H1 (cell line): ENCODE measurements around the gene DSG2. TPM values are rescaled to one million over a fixed set of nuclear protein-coding genes. Genes with fewer than 3 reads are reported as not detected.

Experiments
- CTCF ChIA-PET: fragments of 300-600 bp; sonication (Branson Sonifier 250); formaldehyde crosslinking; loops from one replicate; lab custom pipeline; 2021; ENCODE audit not compliant: partially characterized antibody; lab: Charles Lee
- POLR2A ChIA-PET: fragments of 300-600 bp; sonication (Branson Sonifier 250); formaldehyde crosslinking; loops from one replicate; lab custom pipeline; 2021; ENCODE audit warnings: inconsistent platforms; ENCODE audit not compliant: partially characterized antibody; lab: Charles Lee
- DNase-seq, 2 experiments: peaks; one replicate each; pipeline versions ENCODE4 v3.0.0 to v3.0.0-alpha.2; 2010 to 2022; ENCODE audit warnings: low spot score in 2 of 2, low read depth in 1 of 2, mixed read lengths in 1 of 2
- FAIRE-seq: peaks from 2 replicates; lab custom pipeline; 2011; peaks lifted over from hg19 to GRCh38; lab: Jason Lieb, UNC
- H2AFZ ChIP-seq: 2 replicates; pipeline ENCODE4 v1.8.1; 2012; ENCODE audit warnings: low read length, inconsistent platforms
- H2AK5ac ChIP-seq: 2 replicates; pipeline ENCODE4 v1.6.1; 2013; ENCODE audit warnings: low read depth, low read length
- H2BK120ac ChIP-seq: replicated peaks from 2 replicates; pipeline ENCODE3; 2013; ENCODE audit warnings: low read depth, low read length, inconsistent platforms
- H2BK12ac ChIP-seq: 2 replicates; pipeline ENCODE4 v1.6.1; 2013; ENCODE audit warnings: low read depth, low read length
- H2BK15ac ChIP-seq: 2 replicates; pipeline ENCODE4 v1.6.1; 2013; ENCODE audit warnings: low read length
- H2BK20ac ChIP-seq: 2 replicates; pipeline ENCODE4 v1.6.1; 2013; ENCODE audit warnings: low read length
- H2BK5ac ChIP-seq: 2 replicates; pipeline ENCODE4 v1.6.1; 2013; ENCODE audit warnings: low read depth, low read length
- H3K14ac ChIP-seq: 2 replicates; pipeline ENCODE4 v1.6.1; 2013; ENCODE audit warnings: inconsistent platforms; ENCODE audit not compliant: insufficient read length
- H3K18ac ChIP-seq: 2 replicates; pipeline ENCODE4 v1.6.1; 2013; ENCODE audit warnings: low read length; ENCODE audit errors: extremely low read depth
- H3K23ac ChIP-seq: 2 replicates; pipeline ENCODE4 v1.6.1; 2013; ENCODE audit warnings: inconsistent platforms; ENCODE audit not compliant: insufficient read length
- H3K23me2 ChIP-seq: 2 replicates; pipeline ENCODE4 v1.6.1; 2013; ENCODE audit warnings: low read depth, low read length
- H3K27ac ChIP-seq: 2 replicates; pipeline ENCODE4 v1.6.1; 2011; ENCODE audit warnings: low read depth, low read length, inconsistent platforms
- H3K27me3 ChIP-seq, 4 experiments: replicated peaks in 1 of 4; 1 replicate in 1 of 4; 2 replicates in 3 of 4; pipeline versions ENCODE4 v1.6.1 to v1.8.1; 2011 to 2013; ENCODE audit warnings: low read length in 3 of 4, mild to moderate bottlenecking in 3 of 4, inconsistent platforms in 2 of 4, mixed read lengths in 2 of 4, moderate library complexity in 1 of 4; ENCODE audit not compliant: control insufficient read depth in 3 of 4, insufficient read depth in 3 of 4; ENCODE audit errors: extremely low read depth in 1 of 4
- H3K36me3 ChIP-seq, 4 experiments: 2 replicates each; pipeline versions ENCODE4 v1.6.1 to v1.8.1; 2011 to 2013; ENCODE audit warnings: mild to moderate bottlenecking in 4 of 4, low read length in 3 of 4, moderate library complexity in 2 of 4, control low read depth in 1 of 4, inconsistent platforms in 1 of 4; ENCODE audit not compliant: insufficient read depth in 4 of 4, control insufficient read depth in 2 of 4
- H3K4ac ChIP-seq: replicated peaks from 2 replicates; pipeline ENCODE3; 2013; ENCODE audit warnings: low read length, low read depth, mixed read lengths, inconsistent platforms; ENCODE audit not compliant: insufficient read length
- H3K4me1 ChIP-seq, 4 experiments: replicated peaks in 1 of 4; 1 replicate in 1 of 4; 2 replicates in 3 of 4; pipeline versions ENCODE4 v1.6.1 to v1.8.1; 2011 to 2013; ENCODE audit warnings: low read length in 3 of 4, inconsistent platforms in 2 of 4, mixed read lengths in 1 of 4; ENCODE audit not compliant: insufficient read depth in 4 of 4, control insufficient read depth in 3 of 4
- H3K4me2 ChIP-seq, 2 experiments: 2 replicates each; pipeline versions ENCODE4 v1.6.1 to v1.8.1; 2011 to 2013; ENCODE audit warnings: low read depth in 2 of 2, low read length in 2 of 2, control low read depth in 1 of 2, inconsistent platforms in 1 of 2, mild to moderate bottlenecking in 1 of 2; ENCODE audit not compliant: insufficient read depth in 1 of 2
- H3K4me3 ChIP-seq, 4 experiments: fragments of 200-600, 300-600 bp in 1 of 4; sonication (generic), shearing (Covaris generic), sonication (Bioruptor Twin) in 1 of 4; 2 replicates each; pipeline versions ENCODE4 v1.5.1 to v1.8.1; 2011 to 2016; ENCODE audit warnings: low read length in 4 of 4, low read depth in 3 of 4, control low read depth in 2 of 4, inconsistent platforms in 2 of 4, mild to moderate bottlenecking in 2 of 4, mixed read lengths in 1 of 4, moderate library complexity in 1 of 4; ENCODE audit not compliant: insufficient read depth in 2 of 4; ENCODE audit errors: extremely low read depth in 1 of 4
- H3K56ac ChIP-seq: replicated peaks from 2 replicates; pipeline ENCODE3; 2013; ENCODE audit warnings: low read depth, mild to moderate bottlenecking, mixed read lengths, low read length, inconsistent platforms; ENCODE audit not compliant: insufficient read length
- H3K79me1 ChIP-seq: 2 replicates; pipeline ENCODE4 v1.6.1; 2013; ENCODE audit warnings: low read depth, low read length, control low read depth
- H3K79me2 ChIP-seq, 2 experiments: 2 replicates each; pipeline versions ENCODE4 v1.6.1 to v1.8.1; 2012 to 2013; ENCODE audit warnings: low read length in 2 of 2, mild to moderate bottlenecking in 2 of 2, inconsistent platforms in 1 of 2; ENCODE audit not compliant: insufficient read depth in 2 of 2, control insufficient read depth in 1 of 2
- H3K9ac ChIP-seq, 4 experiments: replicated peaks in 1 of 4; 1 replicate in 1 of 4; 2 replicates in 3 of 4; pipeline versions ENCODE4 v1.6.1 to v1.8.1; 2011 to 2013; ENCODE audit warnings: low read depth in 3 of 4, low read length in 3 of 4, control low read depth in 2 of 4, mild to moderate bottlenecking in 2 of 4, moderate library complexity in 2 of 4, inconsistent platforms in 1 of 4; ENCODE audit errors: extremely low read depth in 1 of 4
- H3K9me3 ChIP-seq, 2 experiments: 2 replicates each; pipeline versions ENCODE4 v1.6.1 to v1.8.1; 2012 to 2013; ENCODE audit warnings: mild to moderate bottlenecking in 2 of 2, moderate library complexity in 2 of 2, control low read depth in 1 of 2, inconsistent platforms in 1 of 2, low read depth in 1 of 2, low read length in 1 of 2, mixed read lengths in 1 of 2; ENCODE audit not compliant: insufficient read depth in 2 of 2
- H4K20me1 ChIP-seq, 2 experiments: replicated peaks in 1 of 2; 2 replicates each; pipeline versions ENCODE3 to v1.8.1; 2011 to 2013; ENCODE audit warnings: inconsistent platforms in 2 of 2, low read length in 2 of 2, mild to moderate bottlenecking in 1 of 2; ENCODE audit not compliant: insufficient read depth in 2 of 2, control insufficient read depth in 1 of 2
- H4K5ac ChIP-seq: 2 replicates; pipeline ENCODE4 v1.6.1; 2013; ENCODE audit warnings: low read length, low read depth, mixed read lengths, inconsistent platforms; ENCODE audit not compliant: insufficient read length
- H4K8ac ChIP-seq: 2 replicates; pipeline ENCODE4 v1.8.0; 2013; ENCODE audit warnings: mild to moderate bottlenecking, moderate library complexity, low read length, inconsistent platforms; ENCODE audit not compliant: insufficient read depth; ENCODE audit errors: extremely low read depth
- H4K91ac ChIP-seq: replicated peaks from 2 replicates; pipeline ENCODE3; 2013; ENCODE audit warnings: low read length, mixed read lengths, inconsistent platforms; ENCODE audit not compliant: insufficient read length
- BRCA1 ChIP-seq: IDR thresholded peaks from 2 replicates; pipeline ENCODE4 v1.6.1; 2012; ENCODE audit warnings: low read depth, low read length, improper control_type of control experiment
- SIX5 ChIP-seq: IDR thresholded peaks from 2 replicates; pipeline ENCODE4 v1.6.1; 2011; ENCODE audit warnings: mild to moderate bottlenecking, low read depth, low read length
- SRF ChIP-seq: IDR thresholded peaks from 2 replicates; pipeline ENCODE4 v1.6.1; 2011; ENCODE audit warnings: mild to moderate bottlenecking, low read depth, low read length, moderate library complexity
- WGBS, 2 experiments: shearing (Covaris generic) in 1 of 2; methylation state at CpG; one replicate each; pipeline versions ENCODE4 v1.1.6 to v1.1.7; 2013 to 2015; ENCODE audit warnings: low lambda C conversion rate in 2 of 2, mixed read lengths in 2 of 2, inconsistent platforms in 1 of 2, low coverage in 1 of 2, missing lambda C conversion rate in 1 of 2; ENCODE audit not compliant: insufficient replicate concordance in 2 of 2, insufficient coverage in 1 of 2, insufficient read length in 1 of 2; ENCODE audit errors: extremely low coverage in 1 of 2, missing lambda C conversion rate in 1 of 2; 5-methylcytosine and 5-hydroxymethylcytosine counted together
- polyA plus RNA-seq, 7 experiments: library from polyadenylated mRNA; depleted of rRNA in 3 of 7; stranded (reverse) in 5 of 7; unstranded in 2 of 7; fragments of >200 nt in 5 of 7; fragments of 200-250 nt in 2 of 7; gene quantifications; 1 replicate in 5 of 7; 2 replicates in 1 of 7; 4 replicates in 1 of 7; pipeline versions ENCODE4 v1.2.1 to v1.2.3, GENCODE V29; 2011 to 2013; ENCODE audit warnings: missing spikeins in 2 of 7, mixed read lengths in 2 of 7
- total RNA-seq: library from RNA; stranded (reverse); fragmentation: NEBNext Ultra II Directional; extraction: Animal tissue kit (Norgen Biotek cat#: 25700); gene quantifications from 2 replicates; pipeline ENCODE4 v1.2.1, GENCODE V29; 2021

The DSG2 gene
- total and polyA plus RNA-seq, 2 of the 8 experiments (the other 6 are each of a cell fraction or from before 2014, with no cell fraction given): 60.1 to 144 TPM

GRCh38 chr18:31549416-31549815 lies 51.4 kb downstream of the DSG2 start:
- Histone ChIP-seq H3K4me2 (no peak overlapping the region), H2BK20ac (no peak overlapping the region), H4K20me1 (no peaks in the 10 kb centered on the region), H3K4ac (no peak overlapping the region), H2AFZ (no peak overlapping the region), H4K5ac (no peak overlapping the region), H3K27me3 (no peaks in the 10 kb centered on the region), H4K8ac (no peak overlapping the region), H2BK120ac (no peak overlapping the region), H3K4me3 (no peak overlapping the region), H2BK12ac (no peak overlapping the region), H2AK5ac (no peak overlapping the region), H3K27ac (no peak overlapping the region), H3K9me3 (no peaks in the 10 kb centered on the region), H3K79me1 (no peaks in the 10 kb centered on the region), H2BK5ac (0 out of 2 replicates have a peak overlapping the region, but pooled peaks have one; percentile 14), H3K23me2 (no peaks in the 10 kb centered on the region), H3K4me1 (peaks cover 0 to 5% (median 1%) of the 10 kb centered on the region in 4 experiments; a peak in 3 of 7 replicates), H3K14ac (no peak overlapping the region), H3K79me2 (no peaks in the 10 kb centered on the region), H4K91ac (no peak overlapping the region), H2BK15ac (no peak overlapping the region), H3K18ac (no peak overlapping the region), H3K23ac (no peak overlapping the region), H3K56ac (no peak overlapping the region), H3K36me3 (peaks cover 0 to 27% (median 21%) of the 10 kb centered on the region in 4 experiments; a peak in 7 of 8 replicates), H3K9ac (no peak overlapping the region)
- DNase-seq (no peak), FAIRE-seq (no peak)
- CTCF ChIA-PET: interaction anchor here (1.1 to 1.6 kb wide), 4 partner anchors 15 to 505 kb away, joined by 3 to 7 read pairs (median 5); no protein-coding TSS in a partner anchor
- POLR2A ChIA-PET: interaction anchor here (0.8 to 1.4 kb wide), 3 partner anchors 13 to 135 kb away, joined by 3 to 4 read pairs (median 3); partner anchors contain the start of gene B4GALT6
- WGBS, 2 experiments: 89% methylated on average over 4 of the region's 4 CpGs; no CpG with 5 or more reads in 1 of the 2 experiments
- TF ChIP-seq SRF: peak; percentile 93
- TF ChIP-seq BRCA1: no peak
- no peak for TF ChIP-seq SIX5
